ENCODE data around the gene TUBAL3. TPM values are rescaled to one million over a fixed set of nuclear protein-coding genes. Genes with fewer than 3 reads are reported as not detected.

TUBAL3 gene
- total RNA-seq, 2 donors from 2014 or later = 12.8 to 39.6 TPM

- H3K27ac ChIP-seq = no peak overlapping the region
- intact Hi-C loops (cut with DNase I) = no loop called here
Measured at GRCh38 chr10:5346881-5347280, 57.7 kb downstream of the TUBAL3 start.

GRCh38 chr10:5344746-5345145 lies 59.9 kb downstream of the TUBAL3 start:
- no peak overlapping the region for H3K4me3 ChIP-seq
- no peak for TF ChIP-seq CTCF (IDR thresholded peaks at IDR 0.05)
- no peak overlapping the region for H3K9ac ChIP-seq (ENCODE audit: low read depth in 2 of 2, low read length in 2 of 2)
- no peaks in the 10 kb centered on the region for H3K4me1 ChIP-seq
- no peaks in the 10 kb centered on the region for H3K36me3 ChIP-seq
- H3K27ac ChIP-seq = no peak overlapping the region
- no peaks in the 10 kb centered on the region for H3K27me3 ChIP-seq
- intact Hi-C loops (cut with DNase I) = no loop called here
- no peaks in the 10 kb centered on the region for H3K9me3 ChIP-seq
- DNase-seq = no peak

More at GRCh38 chr10:5346881-5347280, 57.7 kb downstream of the TUBAL3 start:
- Histone ChIP-seq H3K4me3 (no peak overlapping the region), H3K36me3 (no peaks in the 10 kb centered on the region), H3K4me1 (no peaks in the 10 kb centered on the region), H3K9ac (ENCODE audit: low read depth in 2 of 2, low read length in 2 of 2) (no peak overlapping the region), H3K9me3 (no peaks in the 10 kb centered on the region), H3K27me3 (no peaks in the 10 kb centered on the region)
- no peak for DNase-seq
- TF ChIP-seq CTCF (IDR thresholded peaks at IDR 0.05) = no peak

- Histone ChIP-seq H3K9ac (ENCODE audit: low read depth in 2 of 2, low read length in 2 of 2) (no peak overlapping the region), H3K27ac (no peak overlapping the region), H3K36me3 (no peaks in the 10 kb centered on the region), H3K4me3 (no peak overlapping the region), H3K27me3 (no peaks in the 10 kb centered on the region), H3K4me1 (no peaks in the 10 kb centered on the region), H3K9me3 (no peaks in the 10 kb centered on the region)
- TF ChIP-seq CTCF (IDR thresholded peaks at IDR 0.05) = no peak
- intact Hi-C loops (cut with DNase I) = no loop called here
- no peak for DNase-seq
Measured at GRCh38 chr10:5343979-5344378, 60.6 kb downstream of the TUBAL3 start.

GRCh38 chr10:5343561-5343960 lies 61.1 kb downstream of the TUBAL3 start:
- Histone ChIP-seq H3K9ac (ENCODE audit: low read depth in 2 of 2, low read length in 2 of 2) (no peak overlapping the region), H3K27ac (no peak overlapping the region), H3K27me3 (no peaks in the 10 kb centered on the region), H3K9me3 (no peaks in the 10 kb centered on the region), H3K36me3 (no peaks in the 10 kb centered on the region), H3K4me3 (no peak overlapping the region), H3K4me1 (no peaks in the 10 kb centered on the region)
- intact Hi-C loops (cut with DNase I) = no loop called here
- no peak for DNase-seq
- TF ChIP-seq CTCF (IDR thresholded peaks at IDR 0.05) = no peak

Other genes starting within 250 kb of the TUBAL3 start
- gene AKR1C8, start 219.7 kb downstream of the TUBAL3 start, total RNA-seq = not detected
- not detected for gene AKR1C4, start 208.0 kb downstream of the TUBAL3 start, total RNA-seq
- 1 to 10 TPM; 4.0 TPM for gene UCN3, start 39.9 kb downstream of the TUBAL3 start, total RNA-seq
- 100 to 1,000 TPM; 174 to 455 TPM for gene NET1, start 7.7 kb upstream of the TUBAL3 start, total RNA-seq
- not detected for gene CALML5, start 94.7 kb upstream of the TUBAL3 start, total RNA-seq
- gene CALML3, start 120.1 kb upstream of the TUBAL3 start, total RNA-seq = under 1 TPM; 0.11 to 0.40 TPM